ENCODE data around the gene RNF223. TPM values are rescaled to one million over a fixed set of nuclear protein-coding genes. Genes with fewer than 3 reads are reported as not detected.
A peak's percentile ranks its signal among the peaks of the same experiment; 100 is the strongest.

The RNF223 gene
- total RNA-seq, 1 experiment from 2014 or later: 5.0 TPM

- H3K4me3 Mint-ChIP-seq (ENCODE audit: low read depth, unreplicated experiment): peak within 1 kb of the TSS; percentile 77
- no peak for TF ChIP-seq CTCF (IDR thresholded peaks at IDR 0.05; ENCODE audit: unreplicated experiment)
- peak; percentile 96 for DNase-seq
- H3K9me3 Mint-ChIP-seq (ENCODE audit: low read depth, unreplicated experiment): peaks cover 2% of the 10 kb centered on the region
- BruUV-seq (replicated peaks): no TSS peak
- no peaks in the 10 kb centered on the region for H3K4me1 Mint-ChIP-seq (ENCODE audit: low read depth, unreplicated experiment)
- intact Hi-C loops (cut with micrococcal nuclease; ENCODE audit: unreplicated experiment): loop anchor here (5.0 kb wide), 1 partner anchor 44 kb away; the partner anchor contains the start of gene RNF223
- CTCF ChIA-PET: interaction anchor here (0.6 to 1.0 kb wide), 3 partner anchors 42 to 56 kb away, joined by 3 to 4 read pairs (median 3); partner anchors contain the start of gene RNF223
- no peaks in the 10 kb centered on the region for H3K27me3 Mint-ChIP-seq (ENCODE audit: unreplicated experiment)
- no peak within 1 kb of the TSS for H3K27ac Mint-ChIP-seq (ENCODE audit: unreplicated experiment)
- H3K36me3 Mint-ChIP-seq (ENCODE audit: insufficient read depth, unreplicated experiment): peaks cover 23% of the 10 kb centered on the region
Observed at GRCh38 chr1:1115786-1116700, 41.9 kb upstream of the RNF223 start, which contains the start of gene C1orf159. TSS of gene C1orf159 (minus strand) at chr1:1116089. CDS start at chr1:1091543, 24,546 bp downstream.

- intact Hi-C loops (cut with micrococcal nuclease; ENCODE audit: unreplicated experiment): loop anchor here (5.0 kb wide), 1 partner anchor 43 kb away; the partner anchor contains the start of gene RNF223
- peaks cover 27% of the 10 kb centered on the region for H3K36me3 Mint-ChIP-seq (ENCODE audit: insufficient read depth, unreplicated experiment)
- no TSS peak for BruUV-seq (replicated peaks)
- CTCF ChIA-PET: interaction anchor here (0.6 to 1.0 kb wide), 4 partner anchors 41 to 105 kb away, joined by 3 to 4 read pairs (median 3); partner anchors contain the start of gene RNF223
- no peak overlapping the region for H3K27ac Mint-ChIP-seq (ENCODE audit: unreplicated experiment)
- H3K27me3 Mint-ChIP-seq (ENCODE audit: unreplicated experiment): no peaks in the 10 kb centered on the region
- TF ChIP-seq CTCF (IDR thresholded peaks at IDR 0.05; ENCODE audit: unreplicated experiment): no peak
- peak overlapping the region; percentile 77 for H3K4me3 Mint-ChIP-seq (ENCODE audit: low read depth, unreplicated experiment)
- DNase-seq: no peak
- peaks cover 4% of the 10 kb centered on the region for H3K4me1 Mint-ChIP-seq (ENCODE audit: low read depth, unreplicated experiment)
- peaks cover 2% of the 10 kb centered on the region for H3K9me3 Mint-ChIP-seq (ENCODE audit: low read depth, unreplicated experiment)
Observed at GRCh38 chr1:1115136-1115785, 41.2 kb upstream of the RNF223 start.

GRCh38 chr1:1114431-1114830 lies 40.3 kb upstream of the RNF223 start:
- BruUV-seq (replicated peaks): TSS peak; percentile 32
- no peak for TF ChIP-seq CTCF (IDR thresholded peaks at IDR 0.05; ENCODE audit: unreplicated experiment)
- CTCF ChIA-PET: no interaction called here
- peaks cover 2% of the 10 kb centered on the region for H3K9me3 Mint-ChIP-seq (ENCODE audit: low read depth, unreplicated experiment)
- peaks cover 34% of the 10 kb centered on the region for H3K36me3 Mint-ChIP-seq (ENCODE audit: insufficient read depth, unreplicated experiment)
- H3K4me1 Mint-ChIP-seq (ENCODE audit: low read depth, unreplicated experiment): peaks cover 13% of the 10 kb centered on the region
- intact Hi-C loops (cut with micrococcal nuclease; ENCODE audit: unreplicated experiment): no loop called here
- H3K27ac Mint-ChIP-seq (ENCODE audit: unreplicated experiment): no peak overlapping the region
- DNase-seq: no peak
- H3K27me3 Mint-ChIP-seq (ENCODE audit: unreplicated experiment): no peaks in the 10 kb centered on the region
- H3K4me3 Mint-ChIP-seq (ENCODE audit: low read depth, unreplicated experiment): peak overlapping the region; percentile 77

- no TSS peak for BruUV-seq (replicated peaks)
- Mint-ChIP-seq H3K27me3 (ENCODE audit: unreplicated experiment) (no peaks in the 10 kb centered on the region), H3K4me1 (ENCODE audit: low read depth, unreplicated experiment) (peaks cover 15% of the 10 kb centered on the region), H3K9me3 (ENCODE audit: low read depth, unreplicated experiment) (peaks cover 2% of the 10 kb centered on the region), H3K4me3 (ENCODE audit: low read depth, unreplicated experiment) (no peak overlapping the region), H3K27ac (ENCODE audit: unreplicated experiment) (peak overlapping the region; percentile 64), H3K36me3 (ENCODE audit: insufficient read depth, unreplicated experiment) (peaks cover 36% of the 10 kb centered on the region)
- no peak for TF ChIP-seq CTCF (IDR thresholded peaks at IDR 0.05; ENCODE audit: unreplicated experiment)
- no peak for DNase-seq
- intact Hi-C loops (cut with micrococcal nuclease; ENCODE audit: unreplicated experiment): no loop called here
- CTCF ChIA-PET: no interaction called here
Observed at GRCh38 chr1:1112237-1112985, 38.3 kb upstream of the RNF223 start.

All from Calu3 (cell line).